IMR-90 (cell line): Measurements from ENCODE around the gene CPXM2. TPM values are rescaled to one million over a fixed set of nuclear protein-coding genes. Genes with fewer than 3 reads are reported as not detected.

Source experiments
- ATAC-seq: fragments of 200-7000 bp; cut with Tn5 transposase; 2 replicates; pipeline ENCODE4 v1.9.1; 2020; ENCODE audit warnings: low read depth, mild to moderate bottlenecking, moderate library complexity
- BruUV-seq: library from RNA; stranded (reverse); fragments of 400-500 nt; replicated peaks from 2 replicates; lab custom pipeline; 2021; lab: Mats Ljungman, UMichigan
- CTCF ChIA-PET: fragments of 300-600 bp; formaldehyde crosslinking; extraction: SDS; loops from one replicate; lab custom pipeline; 2021; ENCODE audit warnings: antibody characterized with exemption; lab: Yijun Ruan, JAX
- POLR2A ChIA-PET: fragments of 300-600 bp; sonication (Branson Sonifier 250); formaldehyde crosslinking; loops from one replicate; lab custom pipeline; 2022; ENCODE audit warnings: antibody characterized with exemption; ENCODE audit not compliant: unreplicated experiment; lab: Charles Lee
- DNase-seq: peaks from one replicate; pipeline ENCODE4 v3.0.0; 2013
- H2AFZ ChIP-seq: replicated peaks from 2 replicates; pipeline ENCODE3; 2013; ENCODE audit warnings: low read length, mild to moderate bottlenecking; ENCODE audit not compliant: poor library complexity
- H2AK5ac ChIP-seq: 2 replicates; pipeline ENCODE4 v1.6.1; 2013; ENCODE audit warnings: low read depth, low read length, inconsistent platforms
- H2AK9ac ChIP-seq: replicated peaks from 2 replicates; pipeline ENCODE3; 2013; ENCODE audit warnings: mild to moderate bottlenecking, low read depth, low read length, moderate library complexity; ENCODE audit not compliant: poor library complexity
- H2BK120ac ChIP-seq: 2 replicates; pipeline ENCODE4 v1.6.1; 2013; ENCODE audit warnings: low read depth, low read length, inconsistent platforms
- H2BK15ac ChIP-seq: 3 replicates; pipeline ENCODE4 v1.6.1; 2013; ENCODE audit warnings: low read depth, low read length, inconsistent platforms
- H2BK20ac ChIP-seq: 2 replicates; pipeline ENCODE4 v1.6.1; 2013; ENCODE audit warnings: low read depth, mild to moderate bottlenecking, inconsistent platforms, low read length, moderate library complexity
- H2BK5ac ChIP-seq: 2 replicates; pipeline ENCODE4 v1.6.1; 2013; ENCODE audit warnings: mild to moderate bottlenecking, low read depth, low read length, inconsistent platforms; ENCODE audit not compliant: poor library complexity, severe bottlenecking
- H3K14ac ChIP-seq: replicated peaks from 2 replicates; pipeline ENCODE4 v1.6.1; 2013; ENCODE audit warnings: low read depth, low read length, inconsistent platforms
- H3K18ac ChIP-seq: 2 replicates; pipeline ENCODE4 v1.6.1; 2013; ENCODE audit warnings: low read depth, low read length, control low read depth
- H3K23ac ChIP-seq: 2 replicates; pipeline ENCODE4 v1.6.1; 2013; ENCODE audit warnings: low read depth, low read length, inconsistent platforms
- H3K27ac ChIP-seq: 2 replicates; pipeline ENCODE4 v1.5.1; 2013; ENCODE audit warnings: mild to moderate bottlenecking, control low read depth, low read length; ENCODE audit not compliant: insufficient read depth
- H3K27me3 ChIP-seq: 2 replicates; pipeline ENCODE4 v1.6.1; 2013; ENCODE audit warnings: low read length; ENCODE audit not compliant: control insufficient read depth, insufficient read depth
- H3K36me3 ChIP-seq: 2 replicates; pipeline ENCODE4 v1.6.1; 2013; ENCODE audit warnings: low read length, mixed read lengths; ENCODE audit not compliant: control insufficient read depth, insufficient read depth
- H3K4ac ChIP-seq: 2 replicates; pipeline ENCODE4 v1.6.1; 2013; ENCODE audit warnings: low read depth, low read length, inconsistent platforms
- H3K4me1 ChIP-seq: 2 replicates; pipeline ENCODE4 v1.6.1; 2013; ENCODE audit warnings: low read length, mixed read lengths; ENCODE audit not compliant: control insufficient read depth, insufficient read depth
- H3K4me2 ChIP-seq: 2 replicates; pipeline ENCODE4 v1.6.1; 2013; ENCODE audit warnings: low read depth, mild to moderate bottlenecking, control low read depth, low read length, moderate library complexity
- H3K4me3 ChIP-seq: 2 replicates; pipeline ENCODE4 v1.5.1; 2013; ENCODE audit warnings: low read depth, mild to moderate bottlenecking, control low read depth, low read length, moderate library complexity; ENCODE audit not compliant: insufficient read depth
- H3K56ac ChIP-seq: 2 replicates; pipeline ENCODE4 v1.6.1; 2013; ENCODE audit warnings: low read length, inconsistent platforms; ENCODE audit not compliant: insufficient read depth; ENCODE audit errors: extremely low read depth
- H3K79me1 ChIP-seq, 2 experiments: 2 replicates each; pipeline ENCODE4 v1.6.1; 2013; ENCODE audit warnings: low read length in 2 of 2, inconsistent platforms in 1 of 2, low read depth in 1 of 2
- H3K9ac ChIP-seq: 2 replicates; pipeline ENCODE4 v1.6.1; 2013; ENCODE audit warnings: low read depth, low read length, control low read depth
- H3K9me1 ChIP-seq: 2 replicates; pipeline ENCODE4 v1.6.1; 2013; ENCODE audit warnings: low read length, inconsistent platforms; ENCODE audit not compliant: insufficient read depth
- H3K9me3 ChIP-seq: 2 replicates; pipeline ENCODE4 v1.6.1; 2013; ENCODE audit warnings: low read length; ENCODE audit not compliant: control insufficient read depth, insufficient read depth
- H4K20me1 ChIP-seq: 2 replicates; pipeline ENCODE4 v1.6.1; 2013; ENCODE audit warnings: low read length, inconsistent platforms; ENCODE audit not compliant: insufficient read depth
- H4K5ac ChIP-seq: 2 replicates; pipeline ENCODE4 v1.6.1; 2013; ENCODE audit warnings: mild to moderate bottlenecking, low read depth, low read length, control low read depth
- H4K8ac ChIP-seq, 2 experiments: 2 replicates each; pipeline ENCODE4 v1.6.1; 2013; ENCODE audit warnings: low read depth in 2 of 2, low read length in 2 of 2, control low read depth in 1 of 2, inconsistent platforms in 1 of 2
- H4K91ac ChIP-seq: 2 replicates; pipeline ENCODE4 v1.6.1; 2013; ENCODE audit warnings: low read depth, low read length, inconsistent platforms; ENCODE audit not compliant: insufficient read depth
- CEBPB ChIP-seq: IDR thresholded peaks from 2 replicates; pipeline ENCODE4 v1.6.1; 2012; ENCODE audit warnings: low read depth, low read length, improper control_type of control experiment
- CHD1 ChIP-seq: IDR thresholded peaks from 2 replicates; pipeline ENCODE4 v1.6.1; 2012; ENCODE audit warnings: low read depth, low read length, improper control_type of control experiment
- FOS ChIP-seq: fragments of 150-350 bp; IDR thresholded peaks from 2 replicates; pipeline ENCODE4 v1.6.1; 2016; ENCODE audit warnings: low read depth, low read length
- MAFK ChIP-seq: IDR thresholded peaks from 2 replicates; pipeline ENCODE4 v1.6.1; 2012; ENCODE audit warnings: low read depth, low read length, improper control_type of control experiment
- MXI1 ChIP-seq: IDR thresholded peaks from 2 replicates; pipeline ENCODE4 v1.6.1; 2012; ENCODE audit warnings: low read depth, mild to moderate bottlenecking, low read length, moderate library complexity, borderline replicate concordance
- WGBS, 2 experiments: methylation state at CpG; one replicate each; pipeline versions ENCODE4 v1.1.5 to v1.1.7; 2013; ENCODE audit warnings: missing lambda C conversion rate in 2 of 2; ENCODE audit not compliant: insufficient read length in 1 of 2; ENCODE audit errors: extremely low coverage in 2 of 2; 5-methylcytosine and 5-hydroxymethylcytosine counted together
- dilution Hi-C: fragments of 300-500 bp; cut with HindIII; formaldehyde crosslinking; loops from one replicate; pipeline ENCODE4 v1.14.3; 2018; ENCODE audit warnings: low sequenced_read_pairs; ENCODE audit not compliant: unreplicated experiment
- in situ Hi-C: fragments of 300-500 bp; cut with MboI; formaldehyde crosslinking; loops from 3 replicates; pipeline ENCODE4 v1.14.3; 2019; ENCODE audit warnings: low sequenced_read_pairs, inconsistent platforms, mixed read lengths
- intact Hi-C: fragments of 100-400 bp; cut with micrococcal nuclease; formaldehyde crosslinking; loops from 2 replicates; pipeline ENCODE4 v1.10.0; 2022
- polyA plus RNA-seq, 3 experiments: library from polyadenylated mRNA; depleted of rRNA; stranded (reverse); fragments of >200 nt; gene quantifications; 2 replicates each; pipeline ENCODE4 v1.2.3, GENCODE V29; 2012; ENCODE audit warnings: low replicate concordance in 1 of 3
- total RNA-seq: library from RNA; depleted of rRNA; stranded (reverse); fragments of >200 nt; gene quantifications from 2 replicates; pipeline ENCODE4 v1.2.3, GENCODE V29; 2012
- TF ChIP-seq, protein P1 (sequence below): conservative IDR thresholded peaks from 2 replicates; pipeline ENCODE4 v1.5.1; 2012; ENCODE audit warnings: mild to moderate bottlenecking, low read depth, low read length, improper control_type of control experiment

CPXM2 gene
- total and polyA plus RNA-seq, 2 of the 4 experiments (the other 2 are of a cell fraction) = not detected

DNA sequence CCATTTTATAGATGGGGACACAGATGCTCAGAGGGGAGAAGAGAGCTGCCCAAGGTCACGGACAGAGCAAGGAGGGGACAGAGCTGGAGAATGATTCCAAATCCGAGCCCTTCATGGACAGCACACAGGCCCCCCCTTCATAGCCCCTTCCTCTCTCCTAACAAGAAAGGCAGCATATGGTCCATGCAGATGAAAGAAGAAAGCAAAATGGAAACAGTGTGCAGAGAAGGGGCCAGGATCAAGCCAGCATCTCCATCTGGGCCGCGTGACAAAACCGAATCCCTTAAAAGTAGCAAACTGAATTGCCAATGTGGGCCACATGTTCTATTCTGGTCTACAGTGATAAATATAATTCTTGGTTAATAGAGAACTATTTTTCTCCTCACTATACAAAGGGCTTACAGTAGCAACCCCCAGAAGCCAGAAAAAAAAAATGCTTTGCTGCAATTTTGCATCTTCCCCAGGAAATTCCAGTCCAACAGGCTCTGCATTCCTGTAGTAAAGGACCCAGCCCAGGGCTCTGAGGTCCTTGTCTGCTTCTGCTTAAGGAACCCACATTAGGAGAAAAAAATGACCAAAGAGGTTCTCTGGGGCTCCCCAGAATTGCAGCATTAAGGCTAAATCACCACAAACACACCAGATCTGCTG is 7.8 kb downstream of the CPXM2 start:
- no peak for TF ChIP-seq MXI1
- no peak for TF ChIP-seq FOS
- no peak for TF ChIP-seq MAFK
- no peak for TF ChIP-seq CHD1
- no peak for TF ChIP-seq CEBPB
- TF ChIP-seq, protein P1, sequence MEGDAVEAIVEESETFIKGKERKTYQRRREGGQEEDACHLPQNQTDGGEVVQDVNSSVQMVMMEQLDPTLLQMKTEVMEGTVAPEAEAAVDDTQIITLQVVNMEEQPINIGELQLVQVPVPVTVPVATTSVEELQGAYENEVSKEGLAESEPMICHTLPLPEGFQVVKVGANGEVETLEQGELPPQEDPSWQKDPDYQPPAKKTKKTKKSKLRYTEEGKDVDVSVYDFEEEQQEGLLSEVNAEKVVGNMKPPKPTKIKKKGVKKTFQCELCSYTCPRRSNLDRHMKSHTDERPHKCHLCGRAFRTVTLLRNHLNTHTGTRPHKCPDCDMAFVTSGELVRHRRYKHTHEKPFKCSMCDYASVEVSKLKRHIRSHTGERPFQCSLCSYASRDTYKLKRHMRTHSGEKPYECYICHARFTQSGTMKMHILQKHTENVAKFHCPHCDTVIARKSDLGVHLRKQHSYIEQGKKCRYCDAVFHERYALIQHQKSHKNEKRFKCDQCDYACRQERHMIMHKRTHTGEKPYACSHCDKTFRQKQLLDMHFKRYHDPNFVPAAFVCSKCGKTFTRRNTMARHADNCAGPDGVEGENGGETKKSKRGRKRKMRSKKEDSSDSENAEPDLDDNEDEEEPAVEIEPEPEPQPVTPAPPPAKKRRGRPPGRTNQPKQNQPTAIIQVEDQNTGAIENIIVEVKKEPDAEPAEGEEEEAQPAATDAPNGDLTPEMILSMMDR = no peak
- no TSS peak for BruUV-seq

More for the DNA sequence above, 7.8 kb downstream of the CPXM2 start:
- Histone ChIP-seq H3K36me3 (no peaks in the 10 kb centered on the region), H3K4me2 (no peak overlapping the region), H3K9ac (no peak overlapping the region), H3K56ac (no peak overlapping the region), H2BK15ac (no peak overlapping the region), H2BK5ac (no peak overlapping the region), H3K4me1 (no peaks in the 10 kb centered on the region), H4K5ac (no peak overlapping the region), H2BK120ac (no peak overlapping the region), H3K79me1 (no peaks in the 10 kb centered on the region), H2AK5ac (no peak overlapping the region), H3K4ac (no peak overlapping the region), H3K14ac (no peak overlapping the region), H3K18ac (no peak overlapping the region), H3K27ac (no peak overlapping the region), H4K8ac (no peak overlapping the region), H2AFZ (no peak overlapping the region), H3K4me3 (no peak overlapping the region), H4K20me1 (no peaks in the 10 kb centered on the region), H3K9me1 (no peaks in the 10 kb centered on the region), H3K23ac (no peak overlapping the region), H2AK9ac (no peak overlapping the region), H4K91ac (no peak overlapping the region), H2BK20ac (no peak overlapping the region), H3K9me3 (peaks cover 29% of the 10 kb centered on the region), H3K27me3 (no peaks in the 10 kb centered on the region)
- no peak for DNase-seq
- no peak for ATAC-seq
- in situ Hi-C loops = no loop called here
- intact Hi-C loops = no loop called here
- WGBS, 2 experiments = no CpG with 5 or more reads among the region's 5 CpGs
- POLR2A ChIA-PET = no interaction called here
- CTCF ChIA-PET = no interaction called here
- dilution Hi-C loops = no loop called here
